ENCODE results near the gene GJA3.

The GJA3 gene

DNA sequence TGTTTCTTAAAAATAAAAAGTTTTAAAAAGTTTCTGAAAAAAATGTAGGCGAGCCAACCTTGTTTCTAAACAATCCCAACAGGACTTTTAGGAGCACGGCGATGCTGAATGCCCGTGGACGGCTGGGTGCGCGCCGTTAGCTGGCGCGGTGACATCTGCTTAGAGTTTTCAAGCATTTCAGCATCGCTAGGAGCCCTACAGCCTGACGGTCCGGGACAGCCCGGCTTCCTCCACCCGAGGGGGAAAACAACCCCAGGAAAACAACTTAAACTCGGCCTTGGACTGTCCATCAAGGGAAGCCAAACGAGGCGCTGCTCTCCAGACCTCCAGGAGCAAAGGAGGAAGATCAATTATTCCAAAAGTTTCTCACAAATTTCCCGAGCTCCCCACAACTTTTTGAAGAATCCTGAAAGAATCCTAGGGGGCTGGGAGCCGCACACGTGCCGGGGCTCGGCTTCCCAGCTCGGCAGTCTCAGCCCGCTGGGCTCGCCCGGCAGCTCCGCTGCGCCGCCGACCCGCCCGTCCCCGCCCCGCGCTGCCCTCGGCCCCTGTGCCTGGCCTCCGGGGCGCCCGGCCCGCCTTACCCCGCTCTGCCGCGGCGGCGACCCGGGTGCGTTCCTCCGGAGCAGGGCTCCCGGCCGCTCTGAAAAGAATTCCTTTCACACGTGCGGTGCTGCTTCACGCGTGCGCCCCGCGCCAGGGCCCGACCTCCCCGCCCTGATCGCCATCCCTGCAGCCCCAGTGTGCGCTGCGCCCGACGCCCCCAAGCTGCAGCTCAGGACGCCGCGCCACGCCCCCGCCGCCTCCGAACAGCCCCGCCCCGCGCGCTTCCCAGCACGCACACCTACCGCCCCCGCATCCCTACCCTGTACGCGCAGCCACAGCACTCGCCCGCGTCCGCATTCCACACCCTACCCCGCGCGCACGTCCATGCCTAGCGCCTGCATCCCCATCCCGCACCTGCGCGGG, at the start of gene GJA3:
Gene GJA3 (minus strand): TSS at position 747 of the 969 bp plus-strand sequence. CDS start 17,764 bp downstream, outside the sequence.
- peak in 2 of 3 donors; percentile 34 to 56 for DNase-seq

GRCh38 chr13:20209948-20210347, 49.1 kb upstream of the GJA3 start:
- no peak for DNase-seq

- DNase-seq = no peak
These were observed 45.9 kb upstream of the GJA3 start for GRCh38 chr13:20206698-20207235.

- DNase-seq = peak in 2 of 3 donors; percentile 25 to 37
These were observed 45.3 kb upstream of the GJA3 start for GRCh38 chr13:20206065-20206697.

- no peak for DNase-seq
These were observed 37.9 kb upstream of the GJA3 start for GRCh38 chr13:20198781-20199180.

- DNase-seq = peak; percentile 43 to 70 (median 66)
These were observed 36.5 kb upstream of the GJA3 start for GRCh38 chr13:20197361-20197834.

GRCh38 chr13:20195801-20196200, 34.9 kb upstream of the GJA3 start:
- DNase-seq = peak; percentile 44 to 59 (median 52)

GRCh38 chr13:20193907-20194631, 33.2 kb upstream of the GJA3 start:
- peak; percentile 75 to 81 (median 81) for DNase-seq

- DNase-seq = no peak
These were observed 32.5 kb upstream of the GJA3 start for GRCh38 chr13:20193162-20193906.

GRCh38 chr13:20192836-20193161, 31.9 kb upstream of the GJA3 start, which contains the start of gene GJB2:
TSS of gene GJB2 (minus strand) at chr13:20192938. CDS start at chr13:20189581, 3,357 bp downstream.
- DNase-seq = peak in 1 of 3 donors; percentile 53

DNA sequence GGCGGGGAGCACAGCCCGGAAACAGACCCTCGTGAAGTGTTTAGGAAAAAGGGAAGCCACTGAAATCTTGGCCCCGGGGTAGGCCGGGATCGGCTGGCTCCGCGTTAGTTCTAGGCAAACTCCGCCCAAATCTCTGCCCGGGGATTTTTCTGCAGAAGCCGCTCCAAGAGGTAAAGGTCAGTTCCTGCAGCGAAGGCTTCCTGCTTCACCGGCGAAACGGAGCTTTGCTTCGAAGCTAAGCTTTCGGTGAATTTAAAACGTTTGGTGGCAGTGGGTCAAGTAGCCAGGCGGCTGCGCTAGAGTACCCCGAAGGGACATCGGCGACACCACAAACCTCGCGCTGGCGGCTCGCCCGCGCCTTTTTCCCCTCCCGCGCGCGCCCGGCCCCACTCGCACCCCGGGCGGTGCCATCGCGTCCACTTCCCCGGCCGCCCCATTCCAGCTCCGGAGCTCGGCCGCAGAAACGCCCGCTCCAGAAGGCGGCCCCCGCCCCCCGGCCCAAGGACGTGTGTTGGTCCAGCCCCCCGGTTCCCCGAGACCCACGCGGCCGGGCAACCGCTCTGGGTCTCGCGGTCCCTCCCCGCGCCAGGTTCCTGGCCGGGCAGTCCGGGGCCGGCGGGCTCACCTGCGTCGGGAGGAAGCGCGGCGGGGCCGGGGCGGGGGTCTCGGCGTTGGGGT, 31.4 kb upstream of the GJA3 start:
- peak; percentile 46 to 65 (median 56) for DNase-seq

DNA sequence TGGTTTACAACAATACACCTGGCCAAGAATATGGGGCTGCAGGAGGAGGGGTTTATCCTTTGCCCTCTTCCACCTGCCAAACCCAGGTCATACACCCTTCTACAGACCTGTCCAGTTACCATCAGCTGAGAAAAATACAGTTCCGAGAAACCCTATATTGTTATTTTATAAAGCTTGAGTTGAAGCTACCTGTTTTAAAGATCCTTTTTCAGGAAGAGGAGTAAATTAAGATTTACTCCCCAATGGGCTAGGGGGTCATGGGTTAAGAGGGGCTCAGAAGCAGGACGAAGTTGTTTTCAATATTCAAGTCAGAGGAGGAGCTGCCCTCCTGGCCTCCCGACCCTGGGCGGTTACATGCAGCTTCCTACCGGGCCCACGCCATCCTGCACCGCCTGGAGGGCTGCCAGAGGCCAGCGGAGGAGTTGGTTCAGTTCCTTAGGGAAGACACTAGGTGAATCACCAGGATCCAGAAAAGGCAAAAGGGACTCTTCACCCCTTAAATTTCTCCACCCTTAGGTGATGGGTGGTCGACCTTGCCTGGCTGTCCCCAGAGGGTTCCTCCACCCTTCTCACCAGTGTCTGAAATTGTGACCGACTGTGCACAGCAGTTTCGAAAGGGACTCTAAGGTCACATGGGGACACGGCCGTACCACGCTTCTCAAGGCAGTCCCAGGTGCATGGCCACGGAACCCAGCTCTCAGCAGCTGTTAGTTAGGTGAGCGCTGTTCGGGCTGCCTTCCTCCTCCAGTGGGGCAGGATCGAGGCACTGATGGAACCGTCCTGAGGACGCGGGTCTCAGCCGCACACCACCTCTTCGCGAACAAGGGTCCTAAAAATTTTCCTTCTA, 30.7 kb upstream of the GJA3 start:
- peak; percentile 30 to 50 (median 35) for DNase-seq

GRCh38 chr13:20190481-20191310, 29.8 kb upstream of the GJA3 start:
- DNase-seq = no peak

GRCh38 chr13:20190076-20190475, 29.2 kb upstream of the GJA3 start:
- no peak for DNase-seq

- DNase-seq = peak; percentile 53 to 64 (median 56)
These were observed 28.1 kb upstream of the GJA3 start for GRCh38 chr13:20188667-20189553.

DNA sequence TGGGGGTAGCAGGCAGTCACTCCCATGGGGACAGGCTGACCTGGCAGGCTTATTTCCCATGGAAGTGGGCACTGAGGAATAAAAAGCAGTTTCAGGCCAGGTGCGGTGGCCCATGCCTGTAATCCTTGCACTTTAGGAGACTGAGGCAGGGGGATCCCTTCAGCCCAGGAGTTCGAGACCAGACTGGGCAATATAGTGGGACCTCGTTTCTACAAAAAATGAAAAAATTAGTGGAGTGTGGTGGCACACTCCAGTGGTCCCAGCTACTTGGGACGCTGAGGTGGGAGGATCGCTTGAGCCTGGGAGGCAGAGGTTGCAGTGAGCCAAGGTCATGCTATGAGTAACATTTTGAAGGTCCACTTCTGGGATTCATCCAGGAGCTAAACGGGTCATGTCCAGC, 25.9 kb upstream of the GJA3 start:
- DNase-seq = no peak

- no peak for DNase-seq
These were observed 24.7 kb upstream of the GJA3 start for GRCh38 chr13:20185366-20186056.

Data from suppressor macrophage treated with lipopolysaccharide for 1 hour (primary cell).